SK-N-SH (cell line): ENCODE results near the gene ENTR1.

Source experiments
- CHD2 ChIP-seq: fragments of 150-350 bp; IDR thresholded peaks from 2 replicates; pipeline ENCODE4 v1.6.1; 2018; ENCODE audit warnings: low read length; ENCODE audit not compliant: partially characterized antibody
- CTCF ChIP-seq: fragments of 200-600 bp; sonication (generic); IDR thresholded peaks from 2 replicates; pipeline ENCODE4 v1.6.1; 2017; ENCODE audit warnings: antibody characterized with exemption, mild to moderate bottlenecking, moderate library complexity
- ELF1 ChIP-seq: IDR thresholded peaks from 2 replicates; pipeline ENCODE4 v1.4.0; 2012
- EP300 ChIP-seq, 2 experiments: IDR thresholded peaks; 2 replicates each; pipeline versions ENCODE4 v1.4.0 to v1.6.1; 2012; ENCODE audit warnings: borderline replicate concordance in 1 of 2, low read depth in 1 of 2, low read length in 1 of 2
- FOXJ3 ChIP-seq: sonication (generic); formaldehyde crosslinking; IDR thresholded peaks from 2 replicates; pipeline ENCODE4 v1.5.1; 2020; ENCODE audit warnings: mild to moderate bottlenecking, missing genetic modification reagents
- GABPA ChIP-seq: IDR thresholded peaks from 2 replicates; pipeline ENCODE4 v1.4.0; 2012; ENCODE audit warnings: low read depth, mild to moderate bottlenecking
- MAX ChIP-seq: IDR thresholded peaks from 2 replicates; pipeline ENCODE4 v1.4.0; 2012; ENCODE audit warnings: low read depth
- NRF1 ChIP-seq: IDR thresholded peaks from 2 replicates; pipeline ENCODE4 v1.6.1; 2012; ENCODE audit warnings: low read depth, mild to moderate bottlenecking, low read length
- REST ChIP-seq: IDR thresholded peaks from 2 replicates; pipeline ENCODE4 v1.6.1; 2012; ENCODE audit warnings: mild to moderate bottlenecking, low read depth, low read length, moderate library complexity
- SIN3A ChIP-seq: IDR thresholded peaks from 2 replicates; pipeline ENCODE4 v1.6.1; 2012; ENCODE audit warnings: low read depth, mild to moderate bottlenecking, low read length, moderate library complexity, borderline replicate concordance
- TAF1 ChIP-seq: IDR thresholded peaks from 2 replicates; pipeline ENCODE4 v1.6.1; 2012; ENCODE audit warnings: low read depth, mild to moderate bottlenecking, low read length, moderate library complexity, borderline replicate concordance
- ZBTB33 ChIP-seq: IDR thresholded peaks from 2 replicates; pipeline ENCODE4 v1.4.0; 2012; ENCODE audit warnings: low read depth, borderline replicate concordance

- TF ChIP-seq TAF1: no peak
- no peak for TF ChIP-seq CTCF
- TF ChIP-seq EP300 (IDR thresholded peaks at IDR 0.05; ENCODE audit: borderline replicate concordance in 1 of 2, low read depth in 1 of 2, low read length in 1 of 2): no peak
- TF ChIP-seq ZBTB33: no peak
- no peak for TF ChIP-seq CHD2
- no peak for TF ChIP-seq FOXJ3 (CRISPR knock-in tag)
- TF ChIP-seq ELF1: no peak
- TF ChIP-seq SIN3A: no peak
- TF ChIP-seq GABPA: no peak
- TF ChIP-seq NRF1: no peak
- TF ChIP-seq MAX: no peak
- no peak for TF ChIP-seq REST
These were observed 43.8 kb upstream of the ENTR1 start for GRCh38 chr9:136454026-136454796.
